GM23248 (cell line): ENCODE data around the gene CPLX3.
"Not testable (repeated sequence)": the region's sequence is repeated elsewhere in the genome, so short reads cannot be mapped to it uniquely, and the experiment has no call there.

ENCODE experiments used
- EZH2 ChIP-seq: fragments of 200-600 bp; sonication (generic); IDR thresholded peaks from 2 replicates; pipeline ENCODE4 v1.6.1; 2018; ENCODE audit warnings: antibody characterized with exemption, mild to moderate bottlenecking; ENCODE audit not compliant: insufficient read depth, poor library complexity, severe bottlenecking
- EZH2phosphoT487 ChIP-seq: fragments of 200-600 bp; sonication (generic); IDR thresholded peaks from 2 replicates; pipeline ENCODE4 v1.6.1; 2018; ENCODE audit warnings: antibody characterized with exemption, moderate library complexity, mild to moderate bottlenecking, low read depth; ENCODE audit not compliant: insufficient read depth

DNA sequence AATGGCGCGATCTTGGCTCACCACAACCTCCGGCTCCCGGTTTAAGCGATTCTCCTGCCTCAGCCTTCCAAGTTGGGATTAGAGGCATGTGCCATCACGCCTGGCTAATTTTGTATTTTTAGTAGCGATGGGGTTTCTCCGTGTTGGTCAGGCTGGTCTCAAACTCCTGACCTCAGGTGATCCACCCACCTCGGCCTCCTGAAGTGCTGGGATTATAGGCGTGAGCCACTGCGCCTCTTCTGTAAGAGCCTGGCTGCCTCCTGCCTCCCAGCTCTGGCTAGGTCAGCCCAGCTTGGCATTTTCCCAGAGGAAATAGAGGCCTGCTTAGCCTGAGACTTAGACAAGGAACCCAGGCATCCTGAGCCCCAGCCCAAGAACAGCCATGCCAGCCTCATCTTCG is 40.3 kb upstream of the CPLX3 start:
- TF ChIP-seq EZH2phosphoT487, EZH2: not testable (repeated sequence)
